Adrenal gland (tissue), 5 donors: ENCODE results near the gene MAPK13.

Source experiments
- CTCF ChIP-seq, 6 experiments: fragments of 450-650 bp in 4 of 6; fragments of 200-600 bp in 2 of 6; sonication (generic) in 1 of 6; IDR thresholded peaks; 1 replicate in 5 of 6; 2 replicates in 1 of 6; pipeline versions ENCODE4 v1.5.1 to v1.8.0; 2016 to 2021; ENCODE audit warnings: antibody characterized with exemption in 6 of 6, mild to moderate bottlenecking in 2 of 6, moderate library complexity in 1 of 6
- POLR2A ChIP-seq, 2 donors: fragments of 450-650 bp; IDR thresholded peaks; one replicate each; pipeline ENCODE4 v1.6.1; 2017; ENCODE audit warnings: antibody characterized with exemption in 2 of 2, mild to moderate bottlenecking in 2 of 2, moderate library complexity in 1 of 2
- donor health status: DM: no; HTN: no; CAD: no.

GRCh38 chr6:36098253-36098919 lies 31.9 kb upstream of the MAPK13 start:
- no peak for TF ChIP-seq CTCF (IDR thresholded peaks at IDR 0.05)
- no peak for TF ChIP-seq POLR2A (IDR thresholded peaks at IDR 0.05)
